DOHH2 (cell line): ENCODE results near the gene JARID2.

Experiments
- H3F3A ChIP-seq: fragments of 200-600 bp; sonication (generic), shearing (Covaris generic); 2 replicates; pipeline ENCODE4 v1.6.0; 2016; ENCODE audit warnings: antibody characterized with exemption, mild to moderate bottlenecking; ENCODE audit not compliant: control insufficient read depth, insufficient read depth
- H3K27ac ChIP-seq: fragments of 200-600 bp; sonication (generic); 2 replicates; pipeline ENCODE4 v1.5.1; 2014; ENCODE audit warnings: low read depth, mild to moderate bottlenecking, low read length, moderate library complexity
- H3K27me3 ChIP-seq: fragments of 200-600 bp; sonication (generic); 2 replicates; pipeline ENCODE4 v1.6.1; 2014; ENCODE audit warnings: mild to moderate bottlenecking, low read length, mixed read lengths; ENCODE audit not compliant: control insufficient read depth
- H3K36me3 ChIP-seq: fragments of 200-600 bp; sonication (generic); 2 replicates; pipeline ENCODE4 v1.6.1; 2014; ENCODE audit warnings: mild to moderate bottlenecking, low read length, moderate library complexity, mixed read lengths; ENCODE audit not compliant: control insufficient read depth
- H3K4me1 ChIP-seq: fragments of 200-600 bp; sonication (generic); 2 replicates; pipeline ENCODE4 v1.6.1; 2014; ENCODE audit warnings: mild to moderate bottlenecking, low read length, mixed read lengths; ENCODE audit not compliant: control insufficient read depth
- H3K4me2 ChIP-seq: fragments of 200-600 bp; sonication (generic); 2 replicates; pipeline ENCODE4 v1.6.0; 2014; ENCODE audit warnings: mild to moderate bottlenecking, low read length, moderate library complexity
- H3K4me3 ChIP-seq: fragments of 200-600 bp; sonication (generic); 2 replicates; pipeline ENCODE4 v1.5.1; 2014; ENCODE audit warnings: mild to moderate bottlenecking, low read length, mixed read lengths
- H3K79me2 ChIP-seq: fragments of 200-600 bp; sonication (generic); 2 replicates; pipeline ENCODE4 v1.6.1; 2014; ENCODE audit warnings: mild to moderate bottlenecking, low read length, mixed read lengths; ENCODE audit not compliant: control insufficient read depth
- H3K9me2 ChIP-seq: fragments of 200-600 bp; sonication (generic); replicated peaks from 2 replicates; pipeline ENCODE4 v1.6.1; 2014; ENCODE audit warnings: mild to moderate bottlenecking, low read length, mixed read lengths; ENCODE audit not compliant: control insufficient read depth
- H3K9me3 ChIP-seq: fragments of 200-600 bp; sonication (generic); 2 replicates; pipeline ENCODE4 v1.6.1; 2014; ENCODE audit warnings: antibody characterized with exemption, low read length, mixed read lengths; ENCODE audit not compliant: control insufficient read depth, insufficient read depth
- H4K20me1 ChIP-seq: fragments of 200-600 bp; sonication (generic); 2 replicates; pipeline ENCODE4 v1.6.0; 2014; ENCODE audit warnings: low read depth, mild to moderate bottlenecking, antibody characterized with exemption, low read length, moderate library complexity; ENCODE audit not compliant: control insufficient read depth, insufficient read depth
- EZH2phosphoT487 ChIP-seq: fragments of 200-600 bp; sonication (generic); IDR thresholded peaks from 2 replicates; pipeline ENCODE4 v1.6.1; 2017; ENCODE audit warnings: borderline replicate concordance, mild to moderate bottlenecking, antibody characterized with exemption, low read length, moderate library complexity, mixed read lengths
- TF ChIP-seq, protein P1 (sequence below): fragments of 200-600 bp; sonication (generic); IDR thresholded peaks from one replicate; pipeline ENCODE4 v1.5.1; 2014; ENCODE audit warnings: antibody characterized with exemption, mild to moderate bottlenecking, low read depth, low read length; ENCODE audit not compliant: poor library complexity, severe bottlenecking

Gene JARID2

DNA sequence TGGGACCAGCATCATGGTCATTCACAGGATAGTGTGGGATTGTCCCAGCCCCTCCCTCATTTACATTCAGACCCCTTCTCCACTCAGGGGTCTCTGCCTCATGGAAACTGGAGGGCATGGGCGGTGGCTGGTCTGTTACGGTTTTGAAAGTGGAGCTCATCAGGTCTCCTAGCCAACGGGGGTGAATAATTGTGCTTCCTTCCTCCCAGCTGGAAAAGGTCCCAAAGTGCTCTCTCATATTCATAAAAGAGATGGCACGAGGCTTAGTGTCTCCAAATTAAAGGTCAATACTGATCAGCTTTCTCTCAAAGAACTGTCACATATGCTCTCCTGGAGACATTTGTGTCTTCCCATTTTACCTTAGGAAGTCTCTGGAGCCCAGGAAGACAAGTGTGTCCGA, 19.9 kb downstream of the JARID2 start:
- Histone ChIP-seq H3K27ac (no peak overlapping the region), H3K4me1 (peaks cover 60% of the 10 kb centered on the region)

DNA sequence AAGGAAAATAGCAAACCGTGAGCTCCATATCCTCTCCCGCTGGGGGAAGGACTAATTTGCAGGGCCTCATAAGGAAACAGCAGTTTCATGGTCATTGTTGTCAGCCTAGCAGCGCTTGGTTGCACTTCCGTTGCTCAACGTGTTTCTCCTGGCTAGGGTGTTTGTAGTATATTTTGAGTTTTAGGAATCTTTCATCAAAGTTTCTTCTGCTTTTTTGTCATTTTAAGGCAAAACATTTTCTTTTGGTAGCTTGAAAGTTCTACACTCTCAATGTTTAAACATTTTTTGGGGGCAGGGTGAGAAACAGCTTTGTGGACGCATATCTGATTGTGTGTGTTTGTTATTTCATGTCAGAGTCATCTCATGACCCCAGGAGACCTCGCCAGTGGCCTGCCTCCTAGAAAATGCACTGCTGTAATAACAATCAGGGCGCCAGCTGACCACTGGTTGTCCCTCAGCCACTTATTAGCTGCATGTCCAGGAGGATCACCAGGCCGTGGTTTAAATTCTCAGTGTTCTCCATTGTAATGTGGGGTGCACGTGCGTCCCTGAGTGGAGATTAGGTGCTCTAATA, 20.6 kb downstream of the JARID2 start:
- Histone ChIP-seq H3K36me3 (no peaks in the 10 kb centered on the region), H3K27me3 (no peaks in the 10 kb centered on the region), H3K4me3 (peak overlapping the region; percentile 50), H3K9me3 (no peaks in the 10 kb centered on the region), H3K4me1 (peaks cover 60% of the 10 kb centered on the region), H3K27ac (no peak overlapping the region), H3K79me2 (peaks cover 79% of the 10 kb centered on the region), H4K20me1 (peaks cover 23% of the 10 kb centered on the region), H3F3A (no peaks in the 10 kb centered on the region), H3K4me2 (peak overlapping the region; percentile 63), H3K9me2 (no peaks in the 10 kb centered on the region)
- no peak for TF ChIP-seq EZH2phosphoT487
- TF ChIP-seq, protein P1, sequence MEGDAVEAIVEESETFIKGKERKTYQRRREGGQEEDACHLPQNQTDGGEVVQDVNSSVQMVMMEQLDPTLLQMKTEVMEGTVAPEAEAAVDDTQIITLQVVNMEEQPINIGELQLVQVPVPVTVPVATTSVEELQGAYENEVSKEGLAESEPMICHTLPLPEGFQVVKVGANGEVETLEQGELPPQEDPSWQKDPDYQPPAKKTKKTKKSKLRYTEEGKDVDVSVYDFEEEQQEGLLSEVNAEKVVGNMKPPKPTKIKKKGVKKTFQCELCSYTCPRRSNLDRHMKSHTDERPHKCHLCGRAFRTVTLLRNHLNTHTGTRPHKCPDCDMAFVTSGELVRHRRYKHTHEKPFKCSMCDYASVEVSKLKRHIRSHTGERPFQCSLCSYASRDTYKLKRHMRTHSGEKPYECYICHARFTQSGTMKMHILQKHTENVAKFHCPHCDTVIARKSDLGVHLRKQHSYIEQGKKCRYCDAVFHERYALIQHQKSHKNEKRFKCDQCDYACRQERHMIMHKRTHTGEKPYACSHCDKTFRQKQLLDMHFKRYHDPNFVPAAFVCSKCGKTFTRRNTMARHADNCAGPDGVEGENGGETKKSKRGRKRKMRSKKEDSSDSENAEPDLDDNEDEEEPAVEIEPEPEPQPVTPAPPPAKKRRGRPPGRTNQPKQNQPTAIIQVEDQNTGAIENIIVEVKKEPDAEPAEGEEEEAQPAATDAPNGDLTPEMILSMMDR = no peak

More for the DNA sequence above, 19.9 kb downstream of the JARID2 start:
- TF ChIP-seq EZH2phosphoT487 = no peak
- TF ChIP-seq, protein P1 = no peak
- Histone ChIP-seq H4K20me1 (peaks cover 23% of the 10 kb centered on the region), H3K27me3 (no peaks in the 10 kb centered on the region), H3K4me2 (peak overlapping the region; percentile 63), H3K9me3 (no peaks in the 10 kb centered on the region), H3K4me3 (peak overlapping the region; percentile 50), H3F3A (no peaks in the 10 kb centered on the region), H3K79me2 (peaks cover 74% of the 10 kb centered on the region), H3K9me2 (no peaks in the 10 kb centered on the region), H3K36me3 (no peaks in the 10 kb centered on the region)

DNA sequence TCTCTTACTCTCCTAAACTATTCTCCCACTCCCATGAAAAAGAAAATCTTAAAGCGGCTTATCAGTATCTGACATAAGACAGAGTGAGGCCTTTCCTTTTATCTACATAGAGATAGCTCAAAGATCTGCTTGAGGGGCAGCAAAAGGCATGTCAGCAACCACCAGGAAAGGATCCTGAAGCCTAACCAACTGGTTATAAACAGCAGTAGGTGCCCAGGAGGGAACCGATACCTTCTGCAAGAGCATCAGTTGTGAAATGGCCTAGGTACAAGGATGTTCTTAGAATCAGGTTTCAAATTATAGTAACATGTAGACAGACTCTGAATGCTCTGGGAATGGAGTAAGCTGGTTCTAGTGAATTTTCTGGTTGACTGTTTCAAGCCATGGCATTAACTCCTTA, 21.4 kb downstream of the JARID2 start:
- Histone ChIP-seq H3K4me2 (no peak overlapping the region), H3K27me3 (no peaks in the 10 kb centered on the region), H3K9me2 (no peaks in the 10 kb centered on the region), H4K20me1 (peaks cover 23% of the 10 kb centered on the region), H3K27ac (no peak overlapping the region), H3K4me3 (no peak overlapping the region), H3K9me3 (no peaks in the 10 kb centered on the region), H3K4me1 (peaks cover 60% of the 10 kb centered on the region), H3K79me2 (peaks cover 80% of the 10 kb centered on the region), H3F3A (no peaks in the 10 kb centered on the region), H3K36me3 (no peaks in the 10 kb centered on the region)
- TF ChIP-seq EZH2phosphoT487 = no peak
- TF ChIP-seq, protein P1 = no peak
